ENCODE results near the gene NRN1L. TPM values are rescaled to one million over a fixed set of nuclear protein-coding genes. Genes with fewer than 3 reads are reported as not detected.

NRN1L gene
- total RNA-seq = 5.0 TPM

GRCh38 chr16:67884684-67885083 is at the start of gene NRN1L:
TSS of gene NRN1L (plus strand) at chr16:67884885. CDS start at chr16:67884904, 19 bp downstream.

GRCh38 chr16:67841816-67842508 is 42.7 kb upstream of the NRN1L start, which contains the start of gene THAP11:
TSS of gene THAP11 (plus strand) at chr16:67842320. CDS start at chr16:67842555, 235 bp downstream.

GRCh38 chr16:67846320-67847063 is 38.2 kb upstream of the NRN1L start, which contains the start of gene NUTF2:
TSS of gene NUTF2 (plus strand) at chr16:67846933. CDS start at chr16:67865131, 18,198 bp downstream.

GRCh38 chr16:67847064-67847861 is 37.4 kb upstream of the NRN1L start, which contains the start of gene CENPT:
TSS of gene CENPT (minus strand) at chr16:67847693. CDS start at chr16:67833859, 13,834 bp downstream.

GRCh38 chr16:67872631-67873434 is 11.9 kb upstream of the NRN1L start, which contains the start of gene EDC4:
TSS of gene EDC4 (plus strand) at chr16:67873052. CDS start at chr16:67873262, 210 bp downstream.

GRCh38 chr16:67892899-67893742 is 8.4 kb downstream of the NRN1L start, which contains the start of gene PSKH1:
TSS of gene PSKH1 (plus strand) at chr16:67893254. CDS start at chr16:67908750, 15,496 bp downstream.

GRCh38 chr16:67931712-67932461 is 47.2 kb downstream of the NRN1L start, which contains the start of gene CTRL:
TSS of gene CTRL (minus strand) at chr16:67931862. CDS start at chr16:67931852, 10 bp downstream.

Other genes with a start within 250 kb of the NRN1L start
- 0.33 TPM for gene CARMIL2, start 239.7 kb upstream of the NRN1L start, total RNA-seq
- 25.5 TPM for gene ACD, start 224.6 kb upstream of the NRN1L start, total RNA-seq
- 6.8 TPM for gene PARD6A, start 223.9 kb upstream of the NRN1L start, total RNA-seq
- gene ENKD1, start 218.1 kb upstream of the NRN1L start, total RNA-seq = 17.7 TPM
- gene C16orf86, start 218.1 kb upstream of the NRN1L start, total RNA-seq = 4.7 TPM
- gene GFOD2, start 165.6 kb upstream of the NRN1L start, total RNA-seq = 26.4 TPM
- gene RANBP10, start 78.3 kb upstream of the NRN1L start, total RNA-seq = 13.3 TPM
- gene TSNAXIP1, start 78.0 kb upstream of the NRN1L start, total RNA-seq = 5.2 TPM
- gene THAP11, start 42.6 kb upstream of the NRN1L start, total RNA-seq = 42.2 TPM
- 58.2 TPM for gene NUTF2, start 38.0 kb upstream of the NRN1L start, total RNA-seq
- gene CENPT, start 37.2 kb upstream of the NRN1L start, total RNA-seq = 46.1 TPM
- 72.0 TPM for gene EDC4, start 11.8 kb upstream of the NRN1L start, total RNA-seq
- gene PSKH1, start 8.4 kb downstream of the NRN1L start, total RNA-seq = 20.0 TPM
- 1.5 TPM for gene CTRL, start 47.0 kb downstream of the NRN1L start, total RNA-seq
- 10.1 TPM for gene PSMB10, start 52.0 kb downstream of the NRN1L start, total RNA-seq
- gene LCAT, start 59.2 kb downstream of the NRN1L start, total RNA-seq = 30.3 TPM
- 75.7 TPM for gene SLC12A4, start 83.8 kb downstream of the NRN1L start, total RNA-seq
- not detected for gene DPEP3, start 95.6 kb downstream of the NRN1L start, total RNA-seq
- gene DPEP2, start 114.6 kb downstream of the NRN1L start, total RNA-seq = 1.3 TPM
- not detected for gene DPEP2NB, start 131.0 kb downstream of the NRN1L start, total RNA-seq
- 11.8 TPM for gene DDX28, start 138.3 kb downstream of the NRN1L start, total RNA-seq
- 14.9 TPM for gene DUS2, start 138.4 kb downstream of the NRN1L start, total RNA-seq
- 44.5 TPM for gene NFATC3, start 200.5 kb downstream of the NRN1L start, total RNA-seq

All from camera-type eye (tissue), 1 donor.